Measurements from ENCODE around the gene DAND5.

Gene DAND5

GRCh38 chr19:12996406-12997094, 27.2 kb downstream of the DAND5 start:
- H3K9ac ChIP-seq = no peak overlapping the region
- no peaks in the 10 kb centered on the region for H4K20me1 ChIP-seq (ENCODE audit: insufficient read depth)
- H3K36me3 ChIP-seq (ENCODE audit: insufficient read depth) = no peaks in the 10 kb centered on the region
- H3K4me1 ChIP-seq (ENCODE audit: low read depth, poor library complexity, severe bottlenecking) = no peaks in the 10 kb centered on the region
- H3K79me2 ChIP-seq (ENCODE audit: insufficient read depth, low read depth) = no peaks in the 10 kb centered on the region
- H3K4me2 ChIP-seq = no peak overlapping the region
- TF ChIP-seq, protein P1, sequence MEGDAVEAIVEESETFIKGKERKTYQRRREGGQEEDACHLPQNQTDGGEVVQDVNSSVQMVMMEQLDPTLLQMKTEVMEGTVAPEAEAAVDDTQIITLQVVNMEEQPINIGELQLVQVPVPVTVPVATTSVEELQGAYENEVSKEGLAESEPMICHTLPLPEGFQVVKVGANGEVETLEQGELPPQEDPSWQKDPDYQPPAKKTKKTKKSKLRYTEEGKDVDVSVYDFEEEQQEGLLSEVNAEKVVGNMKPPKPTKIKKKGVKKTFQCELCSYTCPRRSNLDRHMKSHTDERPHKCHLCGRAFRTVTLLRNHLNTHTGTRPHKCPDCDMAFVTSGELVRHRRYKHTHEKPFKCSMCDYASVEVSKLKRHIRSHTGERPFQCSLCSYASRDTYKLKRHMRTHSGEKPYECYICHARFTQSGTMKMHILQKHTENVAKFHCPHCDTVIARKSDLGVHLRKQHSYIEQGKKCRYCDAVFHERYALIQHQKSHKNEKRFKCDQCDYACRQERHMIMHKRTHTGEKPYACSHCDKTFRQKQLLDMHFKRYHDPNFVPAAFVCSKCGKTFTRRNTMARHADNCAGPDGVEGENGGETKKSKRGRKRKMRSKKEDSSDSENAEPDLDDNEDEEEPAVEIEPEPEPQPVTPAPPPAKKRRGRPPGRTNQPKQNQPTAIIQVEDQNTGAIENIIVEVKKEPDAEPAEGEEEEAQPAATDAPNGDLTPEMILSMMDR (conservative IDR thresholded peaks at IDR 0.05; ENCODE audit: low read depth, low read length) = no peak
- H2AFZ ChIP-seq (ENCODE audit: low read depth) = no peak overlapping the region
- H3K4me3 ChIP-seq (IDR thresholded peaks at IDR 0.05; ENCODE audit: insufficient read depth, low read depth, low read length) = no peak overlapping the region
- no peak overlapping the region for H3K27ac ChIP-seq
- H3K27me3 ChIP-seq (ENCODE audit: insufficient read depth, low read depth) = peaks cover 64% of the 10 kb centered on the region

DNA sequence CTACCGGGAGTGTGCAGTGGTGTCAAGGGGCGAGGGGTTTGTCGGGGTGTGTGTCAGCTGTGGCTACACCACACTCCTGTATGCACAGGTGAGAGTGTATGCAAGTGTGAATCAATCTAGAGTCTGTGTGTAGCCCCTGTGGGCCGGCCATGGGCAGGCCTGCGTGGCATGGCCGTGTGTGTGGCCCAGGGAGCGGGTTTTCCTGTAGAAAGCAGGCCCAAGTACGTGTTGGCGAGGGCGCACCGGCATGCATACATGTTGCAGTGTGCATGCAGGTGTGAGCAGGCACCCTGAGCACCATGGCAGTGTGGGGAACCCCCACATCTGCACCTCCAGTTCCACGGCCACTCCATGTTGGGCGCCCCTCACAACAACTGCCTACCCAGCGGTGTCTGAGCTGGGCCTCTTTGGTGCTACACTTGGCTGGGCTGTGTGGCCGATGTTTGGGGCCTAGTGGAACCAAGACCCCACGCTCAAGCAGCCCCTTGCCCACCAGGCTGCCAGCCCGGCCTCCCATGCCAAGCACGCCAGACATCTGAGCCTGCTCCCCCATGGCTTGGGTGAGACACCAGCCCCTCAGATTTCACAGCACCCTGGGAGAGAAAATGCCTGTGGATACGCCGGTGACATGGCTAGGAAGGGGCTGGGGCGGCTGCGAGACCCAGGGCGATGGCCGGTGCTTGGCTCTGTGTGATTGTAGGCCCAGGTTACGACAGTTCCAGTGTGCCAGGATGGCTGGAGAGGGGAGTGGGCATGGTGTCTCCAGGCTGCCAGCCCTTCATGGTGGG, 28.0 kb downstream of the DAND5 start:
- no peak overlapping the region for H2AFZ ChIP-seq (ENCODE audit: low read depth)
- no peak overlapping the region for H3K4me2 ChIP-seq
- TF ChIP-seq, protein P1 (conservative IDR thresholded peaks at IDR 0.05; ENCODE audit: low read depth, low read length) = no peak
- no peak overlapping the region for H3K27ac ChIP-seq
- H3K4me1 ChIP-seq (ENCODE audit: low read depth, poor library complexity, severe bottlenecking) = no peaks in the 10 kb centered on the region
- H4K20me1 ChIP-seq (ENCODE audit: insufficient read depth) = no peaks in the 10 kb centered on the region
- no peaks in the 10 kb centered on the region for H3K36me3 ChIP-seq (ENCODE audit: insufficient read depth)
- no peak overlapping the region for H3K9ac ChIP-seq
- peaks cover 69% of the 10 kb centered on the region for H3K27me3 ChIP-seq (ENCODE audit: insufficient read depth, low read depth)
- no peaks in the 10 kb centered on the region for H3K79me2 ChIP-seq (ENCODE audit: insufficient read depth, low read depth)
- no peak overlapping the region for H3K4me3 ChIP-seq (IDR thresholded peaks at IDR 0.05; ENCODE audit: insufficient read depth, low read depth, low read length)

DNA sequence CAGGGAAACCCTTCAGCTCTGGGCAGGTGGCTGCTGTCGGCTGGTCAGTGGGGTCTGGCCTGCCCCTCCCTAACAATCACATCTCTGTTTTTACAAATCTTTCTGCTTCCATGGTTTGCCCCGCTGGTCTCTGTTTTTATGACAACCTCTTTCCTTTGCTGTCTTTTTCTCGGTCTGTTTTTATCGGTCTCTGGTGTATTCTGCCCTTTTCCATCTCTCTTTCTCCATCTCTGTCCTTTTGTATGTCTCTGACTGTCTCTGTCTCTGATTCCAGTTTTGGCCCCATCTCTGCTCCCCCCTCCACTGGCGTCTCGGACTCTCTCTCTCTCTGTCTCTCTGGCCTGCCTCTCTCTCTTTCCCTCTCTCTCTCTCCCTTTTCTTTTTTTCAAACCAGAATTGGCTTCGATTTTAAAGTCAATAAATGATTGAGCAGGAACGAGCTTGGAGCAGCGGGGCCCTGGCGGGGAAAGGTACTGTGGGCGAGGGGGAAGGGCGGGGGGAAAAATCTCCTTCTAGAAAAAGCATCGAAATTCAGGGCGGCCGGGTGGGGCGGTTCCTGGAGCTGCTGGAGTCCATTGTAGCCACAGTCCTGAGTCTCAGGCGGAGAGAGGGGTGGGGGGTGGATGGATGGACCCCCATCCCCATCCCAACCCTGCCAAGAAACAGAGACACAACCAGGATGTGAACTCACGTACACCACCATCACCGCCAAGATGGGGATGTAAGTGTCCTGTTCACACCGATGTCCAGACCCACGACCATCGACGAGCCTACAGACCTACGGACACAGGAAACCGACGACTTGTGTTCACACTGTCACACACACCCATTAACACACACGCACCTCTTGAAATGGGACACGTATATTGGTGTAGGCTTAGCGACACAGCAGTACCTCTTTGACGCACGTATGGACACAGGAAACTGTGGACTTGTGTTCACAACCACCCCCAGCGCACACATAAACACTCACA, 28.9 kb downstream of the DAND5 start:
- H3K36me3 ChIP-seq (ENCODE audit: insufficient read depth) = no peaks in the 10 kb centered on the region
- TF ChIP-seq, protein P1 (conservative IDR thresholded peaks at IDR 0.05; ENCODE audit: low read depth, low read length) = no peak
- no peaks in the 10 kb centered on the region for H4K20me1 ChIP-seq (ENCODE audit: insufficient read depth)
- H2AFZ ChIP-seq (ENCODE audit: low read depth) = no peak overlapping the region
- H3K4me3 ChIP-seq (IDR thresholded peaks at IDR 0.05; ENCODE audit: insufficient read depth, low read depth, low read length) = no peak overlapping the region
- no peaks in the 10 kb centered on the region for H3K4me1 ChIP-seq (ENCODE audit: low read depth, poor library complexity, severe bottlenecking)
- H3K79me2 ChIP-seq (ENCODE audit: insufficient read depth, low read depth) = no peaks in the 10 kb centered on the region
- H3K27me3 ChIP-seq (ENCODE audit: insufficient read depth, low read depth) = peaks cover 71% of the 10 kb centered on the region
- H3K4me2 ChIP-seq = no peak overlapping the region
- no peak overlapping the region for H3K9ac ChIP-seq
- no peak overlapping the region for H3K27ac ChIP-seq

DNA sequence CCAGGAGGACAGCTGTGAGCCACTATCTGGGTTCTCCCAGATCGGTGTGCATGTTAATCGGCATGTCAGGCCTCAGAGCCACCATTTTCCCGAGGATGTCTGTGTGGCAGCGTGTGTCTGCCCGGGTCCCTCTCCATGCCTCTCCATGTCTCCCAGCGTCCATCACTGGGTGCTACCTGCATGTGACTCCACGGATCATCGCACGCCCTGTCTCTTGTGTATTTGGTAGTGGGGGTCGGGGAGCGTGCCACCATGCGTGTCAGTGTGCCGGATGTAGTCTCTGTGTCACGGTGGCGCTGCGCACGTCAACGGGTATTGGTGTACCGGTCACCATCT, 31.8 kb downstream of the DAND5 start:
- Histone ChIP-seq H3K4me3 (IDR thresholded peaks at IDR 0.05; ENCODE audit: insufficient read depth, low read depth, low read length) (no peak overlapping the region), H3K36me3 (ENCODE audit: insufficient read depth) (no peaks in the 10 kb centered on the region), H3K4me2 (no peak overlapping the region), H2AFZ (ENCODE audit: low read depth) (no peak overlapping the region), H3K4me1 (ENCODE audit: low read depth, poor library complexity, severe bottlenecking) (no peaks in the 10 kb centered on the region), H4K20me1 (ENCODE audit: insufficient read depth) (no peaks in the 10 kb centered on the region), H3K27ac (no peak overlapping the region), H3K27me3 (ENCODE audit: insufficient read depth, low read depth) (peaks cover 82% of the 10 kb centered on the region), H3K79me2 (ENCODE audit: insufficient read depth, low read depth) (no peaks in the 10 kb centered on the region), H3K9ac (no peak overlapping the region)
- TF ChIP-seq, protein P1 (conservative IDR thresholded peaks at IDR 0.05; ENCODE audit: low read depth, low read length) = no peak

All from KMS-11 (cell line).